ENCODE measurements around the gene ARID1B.

Gene ARID1B

GRCh38 chr6:156776840-156777576, at the start of gene ARID1B:
Gene ARID1B (plus strand): TSS chr6:156777378. CDS start chr6:156777681, 303 bp downstream.
- DNase-seq, result peak; percentile 46

- DNase-seq, result no peak
Observed at GRCh38 chr6:156727715-156728385, 49.3 kb upstream of the ARID1B start.

GRCh38 chr6:156729248-156729647, 47.9 kb upstream of the ARID1B start:
- DNase-seq, result no peak

GRCh38 chr6:156731396-156731795, 45.8 kb upstream of the ARID1B start:
- DNase-seq, result no peak

GRCh38 chr6:156735751-156736150, 41.4 kb upstream of the ARID1B start:
- no peak for DNase-seq

GRCh38 chr6:156740604-156741003, 36.6 kb upstream of the ARID1B start:
- DNase-seq, result no peak

GRCh38 chr6:156741287-156742073, 35.7 kb upstream of the ARID1B start:
- no peak for DNase-seq

GRCh38 chr6:156747715-156748114, 29.5 kb upstream of the ARID1B start:
- no peak for DNase-seq

GRCh38 chr6:156748504-156748903, 28.7 kb upstream of the ARID1B start:
- DNase-seq, result no peak

GRCh38 chr6:156752666-156753301, 24.4 kb upstream of the ARID1B start:
- DNase-seq, result no peak

- DNase-seq, result no peak
Observed at GRCh38 chr6:156756630-156757610, 20.3 kb upstream of the ARID1B start.

GRCh38 chr6:156757849-156758248, 19.3 kb upstream of the ARID1B start:
- DNase-seq, result no peak

GRCh38 chr6:156760377-156760776, 16.8 kb upstream of the ARID1B start:
- DNase-seq, result no peak

- DNase-seq, result no peak
Observed at GRCh38 chr6:156762547-156762946, 14.6 kb upstream of the ARID1B start.

- no peak for DNase-seq
Observed at GRCh38 chr6:156765117-156765516, 12.1 kb upstream of the ARID1B start.

GRCh38 chr6:156767603-156768467, 9.3 kb upstream of the ARID1B start:
- DNase-seq, result no peak

GRCh38 chr6:156771047-156771446, 6.1 kb upstream of the ARID1B start:
- DNase-seq, result no peak

- no peak for DNase-seq
Observed at GRCh38 chr6:156771761-156772160, 5.4 kb upstream of the ARID1B start.

GRCh38 chr6:156773476-156773875, 3.7 kb upstream of the ARID1B start:
- no peak for DNase-seq

- no peak for DNase-seq
Observed at GRCh38 chr6:156773935-156774852, 3.0 kb upstream of the ARID1B start.
